Measurements from ENCODE around the gene TMEM263.
"Not testable (repeated sequence)": the region's sequence is repeated elsewhere in the genome, so short reads cannot be mapped to it uniquely, and the experiment has no call there.

- not testable (repeated sequence) for TF ChIP-seq POLR2A, CTCF (IDR thresholded peaks at IDR 0.05)
These were observed 32.1 kb upstream of the TMEM263 start for GRCh38 chr12:106923594-106923993.
